Measurements from ENCODE around the gene TMEM63A. TPM values are rescaled to one million over a fixed set of nuclear protein-coding genes. Genes with fewer than 3 reads are reported as not detected.
"Not testable (repeated sequence)": the region's sequence is repeated elsewhere in the genome, so short reads cannot be mapped to it uniquely, and the experiment has no call there.

Gene TMEM63A
- total RNA-seq, 1 experiment from 2014 or later = 7.8 TPM

- no peak for DNase-seq (ENCODE audit: low read depth)
Observed at GRCh38 chr1:225909477-225909876, 27.3 kb upstream of the TMEM63A start.

GRCh38 chr1:225908773-225909172, 26.6 kb upstream of the TMEM63A start:
- DNase-seq (ENCODE audit: low read depth) = no peak

- DNase-seq (ENCODE audit: low read depth) = no peak
Observed at GRCh38 chr1:225908013-225908640, 25.9 kb upstream of the TMEM63A start.

GRCh38 chr1:225907341-225907740, 25.2 kb upstream of the TMEM63A start:
- DNase-seq (ENCODE audit: low read depth) = no peak

- DNase-seq (ENCODE audit: low read depth) = no peak
Observed at GRCh38 chr1:225906467-225906866, 24.3 kb upstream of the TMEM63A start.

GRCh38 chr1:225903623-225904022, 21.4 kb upstream of the TMEM63A start:
- no peak for DNase-seq (ENCODE audit: low read depth)

GRCh38 chr1:225899044-225899925, 17.1 kb upstream of the TMEM63A start:
- no peak for DNase-seq (ENCODE audit: low read depth)

GRCh38 chr1:225897595-225898514, 15.7 kb upstream of the TMEM63A start:
- no peak for DNase-seq (ENCODE audit: low read depth)

GRCh38 chr1:225896937-225897549, 14.9 kb upstream of the TMEM63A start:
- peak; percentile 55 for DNase-seq (ENCODE audit: low read depth)

- no peak for DNase-seq (ENCODE audit: low read depth)
Observed at GRCh38 chr1:225896494-225896893, 14.3 kb upstream of the TMEM63A start.

GRCh38 chr1:225892307-225892706, 10.1 kb upstream of the TMEM63A start:
- no peak for DNase-seq (ENCODE audit: low read depth)

GRCh38 chr1:225891229-225891972, 9.2 kb upstream of the TMEM63A start:
- peak; percentile 79 for DNase-seq (ENCODE audit: low read depth)

GRCh38 chr1:225890346-225891228, 8.4 kb upstream of the TMEM63A start:
- DNase-seq (ENCODE audit: low read depth) = no peak

GRCh38 chr1:225889743-225890142, 7.6 kb upstream of the TMEM63A start:
- DNase-seq (ENCODE audit: low read depth) = no peak

- no peak for DNase-seq (ENCODE audit: low read depth)
Observed at GRCh38 chr1:225888898-225889601, 6.9 kb upstream of the TMEM63A start, which contains the start of gene LEFTY1. Gene LEFTY1, minus strand, starts transcription at chr1:225889146. Its CDS starts 80 bp downstream, at chr1:225889066.

GRCh38 chr1:225888289-225888897, 6.2 kb upstream of the TMEM63A start:
- no peak for DNase-seq (ENCODE audit: low read depth)

- DNase-seq (ENCODE audit: low read depth) = not testable (repeated sequence)
Observed at GRCh38 chr1:225887554-225888288, 5.5 kb upstream of the TMEM63A start.

GRCh38 chr1:225887030-225887314, 4.8 kb upstream of the TMEM63A start:
- no peak for DNase-seq (ENCODE audit: low read depth)
